IPS DF 4.7 (cell line): ENCODE data around the gene HSFY1.
"Not testable (repeated sequence)": the region's sequence is repeated elsewhere in the genome, so short reads cannot be mapped to it uniquely, and the experiment has no call there.

Experiments
- DNase-seq: peaks from one replicate; pipeline ENCODE4 v3.0.0-alpha.2; 2013; ENCODE audit warnings: low spot score; ENCODE audit errors: extremely low read depth

The HSFY1 gene, protein sequence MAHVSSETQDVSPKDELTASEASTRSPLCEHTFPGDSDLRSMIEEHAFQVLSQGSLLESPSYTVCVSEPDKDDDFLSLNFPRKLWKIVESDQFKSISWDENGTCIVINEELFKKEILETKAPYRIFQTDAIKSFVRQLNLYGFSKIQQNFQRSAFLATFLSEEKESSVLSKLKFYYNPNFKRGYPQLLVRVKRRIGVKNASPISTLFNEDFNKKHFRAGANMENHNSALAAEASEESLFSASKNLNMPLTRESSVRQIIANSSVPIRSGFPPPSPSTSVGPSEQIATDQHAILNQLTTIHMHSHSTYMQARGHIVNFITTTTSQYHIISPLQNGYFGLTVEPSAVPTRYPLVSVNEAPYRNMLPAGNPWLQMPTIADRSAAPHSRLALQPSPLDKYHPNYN

GRCh38 chrY:18546420-18546819, at the start of gene HSFY1:
HSFY1 (plus strand) TSS chrY:18546720; CDS start chrY:18546788, 68 bp downstream.
- DNase-seq, result not testable (repeated sequence)

DNA sequence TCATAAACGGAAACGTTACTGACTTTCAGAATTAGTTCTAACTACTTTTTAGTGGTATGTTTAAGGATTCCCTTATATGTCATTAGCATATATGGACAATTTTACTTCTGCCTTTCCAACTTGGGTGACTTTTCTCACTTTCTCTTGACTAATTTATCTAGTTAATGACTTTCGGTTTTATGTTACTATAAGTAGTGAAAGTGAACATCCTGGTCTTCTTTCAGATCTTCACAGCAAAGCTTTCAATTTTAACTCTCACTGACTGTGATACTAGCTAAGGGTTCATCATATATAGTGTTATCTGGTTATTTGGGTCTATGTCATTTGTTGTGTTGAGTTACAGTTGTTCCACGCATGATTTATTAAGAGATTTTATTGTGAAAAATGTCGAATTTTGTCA, 42.3 kb upstream of the HSFY1 start:
- not testable (repeated sequence) for DNase-seq

GRCh38 chrY:18530995-18531655, 15.4 kb upstream of the HSFY1 start:
- DNase-seq, result not testable (repeated sequence)

DNA sequence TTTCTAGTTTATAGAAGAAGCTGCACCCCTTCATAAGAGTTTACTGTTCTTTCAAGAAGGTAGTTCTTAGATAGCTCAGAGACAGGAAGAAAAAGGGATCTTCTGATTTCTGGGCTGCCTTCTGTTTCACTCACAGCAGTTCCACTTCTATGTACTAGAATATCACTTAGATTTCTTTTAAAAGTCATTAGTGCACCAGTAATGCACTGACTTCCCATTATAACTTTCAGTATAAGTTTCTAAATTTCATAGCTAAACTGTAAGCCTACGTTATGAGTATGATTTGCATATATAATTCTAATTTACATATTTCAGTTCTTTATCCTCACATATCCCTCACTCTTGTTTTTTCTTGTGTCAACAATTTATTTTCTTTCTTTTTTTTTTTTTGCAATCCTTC, 7.6 kb upstream of the HSFY1 start:
- DNase-seq, result not testable (repeated sequence)

GRCh38 chrY:18553132-18553531, 6.6 kb downstream of the HSFY1 start:
- not testable (repeated sequence) for DNase-seq

DNA sequence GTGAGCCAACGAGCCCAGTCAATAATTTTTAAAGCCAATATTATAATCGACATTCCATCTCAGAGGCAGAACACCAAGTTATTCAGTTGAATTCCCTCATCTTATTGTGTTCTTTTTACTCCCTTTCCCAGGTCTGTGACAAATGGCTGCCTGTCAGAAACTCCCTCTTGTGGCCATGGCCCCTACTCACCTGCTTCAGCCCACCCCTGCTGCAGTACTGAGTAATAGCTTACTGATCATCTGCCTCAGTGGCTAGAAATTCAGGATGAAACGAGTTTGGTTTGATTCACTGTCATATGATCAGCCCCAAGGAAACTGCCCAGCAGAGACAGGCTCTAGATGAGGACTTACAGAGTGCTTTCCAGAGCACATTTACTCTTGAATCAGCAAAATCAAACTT, 19.4 kb downstream of the HSFY1 start:
- DNase-seq, result not testable (repeated sequence)
